Measurements from ENCODE around the gene TMEM132A. TPM values are rescaled to one million over a fixed set of nuclear protein-coding genes. Genes with fewer than 3 reads are reported as not detected.
A peak's percentile ranks its signal among the peaks of the same experiment; 100 is the strongest.
"Not testable (repeated sequence)": the region's sequence is repeated elsewhere in the genome, so short reads cannot be mapped to it uniquely, and the experiment has no call there.

The TMEM132A gene
- total RNA-seq, 2 experiments from 2014 or later, result 3.3 to 5.7 TPM

- H3K4me1 Mint-ChIP-seq (ENCODE audit: low read depth), result peaks cover 20% of the 10 kb centered on the region
- peaks cover 43% of the 10 kb centered on the region for H3K36me3 Mint-ChIP-seq
- intact Hi-C loops (cut with micrococcal nuclease), result loop anchor here (2.0 kb wide), 3 partner anchors 51 to 111 kb away; no protein-coding TSS in a partner anchor
- H3K9me3 Mint-ChIP-seq, result peaks cover 6% of the 10 kb centered on the region
- ChIA-PET CTCF (interaction anchor here (0.6 to 3.8 kb wide), 14 partner anchors 17 to 217 kb away, joined by 3 to 49 read pairs (median 4); no protein-coding TSS in a partner anchor), POLR2A (interaction anchor here (1.0 to 2.0 kb wide), 5 partner anchors 31 to 95 kb away, joined by 3 to 18 read pairs (median 4); no protein-coding TSS in a partner anchor)
- no peaks in the 10 kb centered on the region for H3K27me3 Mint-ChIP-seq
- peak; percentile 82 for DNase-seq
- peak within 1 kb of the TSS; percentile 95 for H3K4me3 Mint-ChIP-seq
- H3K27ac Mint-ChIP-seq, result peak within 1 kb of the TSS; percentile 99
Measured at GRCh38 chr11:60971520-60971919, 47.3 kb downstream of the TMEM132A start, which contains the start of gene CD6. TSS of gene CD6 (plus strand) at chr11:60971680. CDS start at chr11:60971866, 186 bp downstream.

DNA sequence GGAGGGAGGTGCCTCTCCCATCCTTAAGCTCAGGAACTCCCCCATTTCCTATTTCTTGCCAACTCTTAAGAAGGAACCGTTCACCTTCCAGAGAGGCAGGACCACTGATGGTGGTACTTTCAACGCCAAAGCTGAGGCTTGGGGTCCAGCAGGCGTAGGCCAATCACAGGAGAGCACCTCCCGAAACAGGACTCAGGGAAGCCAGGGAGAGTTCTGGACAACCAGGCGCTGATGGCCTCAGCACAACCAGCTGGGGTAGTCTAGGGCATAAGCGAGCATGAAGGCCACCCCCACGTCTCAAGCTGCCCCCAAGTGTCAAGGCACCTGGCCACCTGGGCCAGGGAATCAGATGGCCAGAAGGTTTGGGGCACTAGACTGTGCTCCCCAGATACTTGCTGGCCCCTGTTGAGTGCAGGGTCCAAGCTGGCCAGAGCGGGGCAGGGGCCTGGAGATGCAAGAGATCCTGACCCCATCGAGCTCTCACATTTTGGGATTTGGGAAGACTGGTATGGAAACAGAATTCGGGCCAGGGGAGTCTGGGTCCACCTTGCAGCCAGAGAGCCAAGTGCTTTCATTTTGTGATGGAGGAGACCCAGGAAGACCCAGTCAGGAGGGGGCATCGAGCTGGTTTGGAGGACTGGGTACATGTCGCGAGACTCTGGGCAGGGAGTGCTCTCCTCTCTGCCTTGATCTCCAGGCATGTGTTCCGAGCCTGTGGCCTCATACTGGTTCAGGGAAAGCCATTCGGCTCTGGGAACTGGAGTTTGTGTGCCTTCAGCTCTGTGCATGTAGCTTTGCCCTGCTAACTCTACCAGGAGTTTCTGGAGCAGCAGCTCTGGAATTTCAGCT, 48.1 kb downstream of the TMEM132A start:
- Mint-ChIP-seq H3K4me1 (ENCODE audit: low read depth) (peaks cover 28% of the 10 kb centered on the region), H3K27ac (peak overlapping the region; percentile 99)
- DNase-seq, result peak; percentile 60

GRCh38 chr11:60973699-60974098, 49.4 kb downstream of the TMEM132A start:
- intact Hi-C loops (cut with micrococcal nuclease), result loop anchor here (1.0 kb wide), 2 partner anchors 13 to 21 kb away; no protein-coding TSS in a partner anchor
- no peaks in the 10 kb centered on the region for H3K27me3 Mint-ChIP-seq
- H3K9me3 Mint-ChIP-seq, result no peaks in the 10 kb centered on the region
- H3K36me3 Mint-ChIP-seq, result peaks cover 61% of the 10 kb centered on the region
- ChIA-PET CTCF (interaction anchor here (0.6 to 1.3 kb wide), 2 partner anchors 8 to 83 kb away, joined by 3 read pairs; no protein-coding TSS in a partner anchor), POLR2A (interaction anchor here (0.6 to 1.7 kb wide), 4 partner anchors 32 to 89 kb away, joined by 3 to 7 read pairs (median 3); no protein-coding TSS in a partner anchor)
- H3K4me1 Mint-ChIP-seq (ENCODE audit: low read depth), result peaks cover 41% of the 10 kb centered on the region
- peak overlapping the region; percentile 95 for H3K4me3 Mint-ChIP-seq
- peak; percentile 46 for DNase-seq
- H3K27ac Mint-ChIP-seq, result peak overlapping the region; percentile 99

More for the DNA sequence above, 48.1 kb downstream of the TMEM132A start:
- H3K9me3 Mint-ChIP-seq, result peaks cover 6% of the 10 kb centered on the region
- H3K4me3 Mint-ChIP-seq, result peak overlapping the region; percentile 95
- ChIA-PET POLR2A (interaction anchor here (0.9 to 2.0 kb wide), 5 partner anchors 44 to 476 kb away, joined by 3 to 18 read pairs (median 4); no protein-coding TSS in a partner anchor), CTCF (interaction anchor here (0.6 to 3.8 kb wide), 10 partner anchors 25 to 216 kb away, joined by 3 to 49 read pairs (median 4); no protein-coding TSS in a partner anchor)
- H3K36me3 Mint-ChIP-seq, result peaks cover 51% of the 10 kb centered on the region
- H3K27me3 Mint-ChIP-seq, result no peaks in the 10 kb centered on the region
- intact Hi-C loops (cut with micrococcal nuclease), result no loop called here

DNA sequence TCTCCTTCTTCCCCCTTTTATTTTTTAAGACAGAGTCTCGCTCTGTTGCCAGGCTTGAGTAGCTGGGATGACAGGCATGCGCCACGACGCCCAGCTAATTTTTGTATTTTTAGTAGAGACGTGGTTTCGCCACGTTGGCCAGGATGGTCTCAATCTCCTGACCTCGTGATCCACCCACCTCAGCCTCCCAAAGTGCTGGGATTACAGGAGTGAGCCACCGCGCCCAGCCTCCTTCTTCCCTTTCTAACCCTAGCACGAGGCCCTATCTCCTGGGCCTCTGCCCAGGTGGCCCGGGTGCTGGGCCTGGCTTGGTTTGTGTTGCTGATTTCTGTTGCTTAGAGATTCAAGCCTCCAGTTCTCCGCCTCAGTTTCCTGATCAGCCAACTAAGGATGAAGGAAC, 50.1 kb downstream of the TMEM132A start:
- ChIA-PET POLR2A (interaction anchor here (0.6 to 1.7 kb wide), 6 partner anchors 32 to 135 kb away, joined by 3 to 7 read pairs (median 4); no protein-coding TSS in a partner anchor), CTCF (interaction anchor here (1.0 to 1.3 kb wide), 3 partner anchors 8 to 137 kb away, joined by 3 read pairs; no protein-coding TSS in a partner anchor)
- Mint-ChIP-seq H3K36me3 (peaks cover 64% of the 10 kb centered on the region), H3K4me1 (ENCODE audit: low read depth) (peaks cover 46% of the 10 kb centered on the region), H3K27ac (peak overlapping the region; percentile 99), H3K4me3 (peak overlapping the region; percentile 95)
- DNase-seq, result peak; percentile 54
- intact Hi-C loops (cut with micrococcal nuclease), result loop anchor here (1.0 kb wide), 2 partner anchors 12 to 20 kb away; no protein-coding TSS in a partner anchor
- not testable (repeated sequence) for H3K27me3 Mint-ChIP-seq, H3K9me3 Mint-ChIP-seq

DNA sequence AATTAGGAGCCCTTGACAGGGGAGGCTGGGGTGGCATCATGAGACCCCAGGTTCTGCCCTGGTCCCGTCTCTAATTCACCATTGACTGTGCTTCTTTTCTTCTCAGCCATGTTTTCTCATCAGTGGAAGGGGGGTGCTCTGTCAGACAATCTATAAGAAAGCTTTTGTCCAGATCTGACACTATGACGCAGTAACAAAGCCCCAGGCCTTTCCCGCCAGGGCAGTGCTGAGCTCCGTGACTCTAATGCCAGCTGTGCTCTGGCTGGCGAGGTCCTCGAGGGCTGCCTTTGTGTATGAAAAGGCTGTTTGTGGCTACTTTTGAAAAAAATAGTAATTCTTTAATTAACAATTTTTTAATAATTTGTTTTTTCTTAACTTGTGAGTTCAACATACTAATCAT, 50.5 kb downstream of the TMEM132A start:
- Mint-ChIP-seq H3K4me1 (ENCODE audit: low read depth) (peaks cover 47% of the 10 kb centered on the region), H3K9me3 (no peaks in the 10 kb centered on the region), H3K36me3 (peaks cover 64% of the 10 kb centered on the region), H3K27ac (peak overlapping the region; percentile 99), H3K4me3 (peak overlapping the region; percentile 95), H3K27me3 (no peaks in the 10 kb centered on the region)
- intact Hi-C loops (cut with micrococcal nuclease), result loop anchor here (1.0 kb wide), 2 partner anchors 12 to 20 kb away; no protein-coding TSS in a partner anchor
- CTCF ChIA-PET, result interaction anchor here (1.0 to 1.3 kb wide), 3 partner anchors 9 to 137 kb away, joined by 3 read pairs; no protein-coding TSS in a partner anchor
- POLR2A ChIA-PET, result interaction anchor here (0.7 to 1.7 kb wide), 6 partner anchors 8 to 135 kb away, joined by 3 to 7 read pairs (median 4); no protein-coding TSS in a partner anchor
- peak; percentile 64 for DNase-seq

DNA sequence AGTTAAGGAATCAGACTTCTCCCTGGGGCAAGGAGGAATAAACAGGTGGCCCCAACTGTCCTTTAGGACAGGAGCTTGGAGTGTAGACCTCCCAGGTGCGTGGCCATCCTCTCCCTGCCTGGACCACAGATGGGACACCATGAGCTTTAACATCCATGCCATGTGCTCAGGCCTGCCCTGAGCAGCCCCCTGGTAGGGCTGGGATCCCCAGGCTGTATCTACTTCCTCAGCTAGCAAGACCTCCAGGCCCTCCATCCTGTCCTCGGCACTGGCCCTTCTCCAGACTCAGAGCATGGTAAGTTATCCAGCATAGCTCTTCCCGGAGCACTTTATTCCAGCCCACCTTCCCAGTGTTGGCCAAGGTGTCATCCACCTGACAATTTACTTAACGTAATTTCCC, 53.0 kb downstream of the TMEM132A start:
- H3K4me1 Mint-ChIP-seq (ENCODE audit: low read depth), result peaks cover 56% of the 10 kb centered on the region
- H3K36me3 Mint-ChIP-seq, result peaks cover 81% of the 10 kb centered on the region
- intact Hi-C loops (cut with micrococcal nuclease), result no loop called here
- no peaks in the 10 kb centered on the region for H3K9me3 Mint-ChIP-seq
- H3K27me3 Mint-ChIP-seq, result no peaks in the 10 kb centered on the region
- ChIA-PET CTCF (interaction anchor here (0.7 to 1.1 kb wide), 4 partner anchors 15 to 27 kb away, joined by 3 to 4 read pairs (median 3); no protein-coding TSS in a partner anchor), POLR2A (interaction anchor here (0.6 to 1.3 kb wide), 9 partner anchors 43 to 134 kb away, joined by 3 to 6 read pairs (median 4); no protein-coding TSS in a partner anchor)
- H3K4me3 Mint-ChIP-seq, result peak overlapping the region; percentile 95
- no peak for DNase-seq
- H3K27ac Mint-ChIP-seq, result peak overlapping the region; percentile 99

GRCh38 chr11:60977836-60978235, 53.6 kb downstream of the TMEM132A start:
- Mint-ChIP-seq H3K36me3 (peaks cover 81% of the 10 kb centered on the region), H3K4me1 (ENCODE audit: low read depth) (peaks cover 62% of the 10 kb centered on the region), H3K27me3 (no peaks in the 10 kb centered on the region), H3K9me3 (no peaks in the 10 kb centered on the region), H3K27ac (peak overlapping the region; percentile 99), H3K4me3 (peak overlapping the region; percentile 95)
- no peak for DNase-seq
- POLR2A ChIA-PET, result interaction anchor here (1.0 to 2.3 kb wide), 9 partner anchors 27 to 134 kb away, joined by 3 to 13 read pairs (median 6); no protein-coding TSS in a partner anchor
- intact Hi-C loops (cut with micrococcal nuclease), result loop anchor here (1.0 to 2.0 kb wide), 3 partner anchors 8 to 63 kb away; partner anchors contain the start of gene TMEM109
- CTCF ChIA-PET, result interaction anchor here (0.7 to 1.9 kb wide), 4 partner anchors 14 to 102 kb away, joined by 3 to 6 read pairs (median 4); no protein-coding TSS in a partner anchor

DNA sequence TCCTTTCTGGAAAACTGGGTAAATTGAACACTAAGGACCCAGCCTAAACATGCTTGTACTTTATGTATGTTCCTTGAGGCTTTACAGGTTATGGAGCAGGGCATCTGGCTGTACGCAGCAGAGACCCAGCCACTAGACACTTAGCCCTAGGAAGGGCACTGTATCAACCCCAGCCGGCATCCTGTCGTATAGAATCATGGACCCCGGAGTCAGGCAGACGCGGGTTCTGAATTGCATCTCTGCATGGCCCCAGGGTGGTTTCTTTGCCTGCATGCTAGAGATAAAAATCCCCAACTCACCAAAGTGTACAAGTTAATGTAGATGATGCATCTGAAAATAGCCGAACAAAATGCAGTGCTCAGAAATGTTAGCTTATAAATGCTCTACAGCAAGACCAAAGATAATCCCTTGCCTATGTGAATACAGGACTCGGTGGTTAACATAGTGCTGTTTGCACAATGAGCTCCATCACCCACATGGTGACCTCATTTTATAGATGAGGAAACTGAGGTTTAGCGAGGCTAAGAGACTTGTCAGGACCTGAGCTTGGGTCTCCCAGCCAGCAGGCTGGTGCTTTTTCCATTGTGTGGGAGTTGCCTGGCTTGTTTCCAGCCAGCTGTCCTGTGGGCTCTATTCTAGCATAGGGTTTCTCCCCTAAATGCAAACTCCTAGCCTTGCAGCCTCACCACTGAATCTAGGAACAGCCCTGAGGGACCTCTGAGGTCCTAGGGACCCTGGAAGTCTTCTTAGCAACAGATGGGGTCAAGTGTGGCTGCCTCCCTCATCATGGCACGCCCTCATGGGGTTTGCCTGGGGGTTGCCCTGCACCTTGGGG, 54.5 kb downstream of the TMEM132A start:
- POLR2A ChIA-PET, result interaction anchor here (0.5 to 3.6 kb wide), 11 partner anchors 26 to 730 kb away, joined by 3 to 16 read pairs (median 7); no protein-coding TSS in a partner anchor
- Mint-ChIP-seq H3K4me3 (peak overlapping the region; percentile 95), H3K4me1 (ENCODE audit: low read depth) (peaks cover 71% of the 10 kb centered on the region), H3K9me3 (no peaks in the 10 kb centered on the region), H3K27ac (peak overlapping the region; percentile 99), H3K36me3 (peaks cover 81% of the 10 kb centered on the region), H3K27me3 (no peaks in the 10 kb centered on the region)
- peak; percentile 92 for DNase-seq
- intact Hi-C loops (cut with micrococcal nuclease), result loop anchor here (1.0 to 2.0 kb wide), 3 partner anchors 8 to 64 kb away; partner anchors contain the start of gene TMEM109
- CTCF ChIA-PET, result interaction anchor here (1.1 to 1.9 kb wide), 6 partner anchors 10 to 101 kb away, joined by 3 to 6 read pairs (median 4); no protein-coding TSS in a partner anchor

GRCh38 chr11:60981515-60981914, 57.3 kb downstream of the TMEM132A start:
- H3K36me3 Mint-ChIP-seq, result peaks cover 81% of the 10 kb centered on the region
- DNase-seq, result no peak
- H3K4me1 Mint-ChIP-seq (ENCODE audit: low read depth), result peaks cover 89% of the 10 kb centered on the region
- peak overlapping the region; percentile 99 for H3K27ac Mint-ChIP-seq
- intact Hi-C loops (cut with micrococcal nuclease), result no loop called here
- ChIA-PET CTCF (interaction anchor here (1.1 to 1.6 kb wide), 2 partner anchors 56 to 67 kb away, joined by 3 to 4 read pairs; no protein-coding TSS in a partner anchor), POLR2A (interaction anchor here (1.2 to 3.6 kb wide), 8 partner anchors 61 to 130 kb away, joined by 3 to 15 read pairs (median 9); no protein-coding TSS in a partner anchor)
- H3K27me3 Mint-ChIP-seq, result no peaks in the 10 kb centered on the region
- H3K9me3 Mint-ChIP-seq, result no peaks in the 10 kb centered on the region
- H3K4me3 Mint-ChIP-seq, result peak overlapping the region; percentile 84

DNA sequence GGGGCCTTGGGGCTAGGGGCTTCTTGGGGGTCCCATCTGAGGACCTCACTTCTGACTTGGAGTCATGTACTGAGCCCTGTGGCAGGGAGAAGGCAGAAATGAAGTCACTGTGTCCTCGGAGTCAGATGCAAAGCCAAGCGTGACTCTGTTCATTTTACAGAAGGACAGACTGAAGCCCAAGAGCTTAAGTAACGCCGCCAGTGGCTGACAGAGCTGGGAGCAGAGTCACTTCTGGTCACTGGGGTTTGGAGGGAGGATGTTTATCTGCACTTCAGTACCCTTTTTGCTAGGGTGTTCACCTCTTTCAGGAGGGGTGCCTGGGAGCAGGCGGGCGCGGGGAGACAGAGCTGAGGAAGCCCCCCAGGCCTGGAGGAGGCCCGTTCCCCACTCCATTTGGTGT, 57.9 kb downstream of the TMEM132A start:
- no peaks in the 10 kb centered on the region for H3K27me3 Mint-ChIP-seq
- CTCF ChIA-PET, result interaction anchor here (1.1 to 1.6 kb wide), 2 partner anchors 55 to 67 kb away, joined by 3 to 4 read pairs; no protein-coding TSS in a partner anchor
- intact Hi-C loops (cut with micrococcal nuclease), result no loop called here
- peaks cover 90% of the 10 kb centered on the region for H3K4me1 Mint-ChIP-seq (ENCODE audit: low read depth)
- peak overlapping the region; percentile 99 for H3K27ac Mint-ChIP-seq
- H3K9me3 Mint-ChIP-seq, result no peaks in the 10 kb centered on the region
- peaks cover 82% of the 10 kb centered on the region for H3K36me3 Mint-ChIP-seq
- POLR2A ChIA-PET, result interaction anchor here (0.9 to 2.9 kb wide), 11 partner anchors 7 to 129 kb away, joined by 3 to 14 read pairs (median 8); partner anchors contain the start of gene CD5
- peak overlapping the region; percentile 84 for H3K4me3 Mint-ChIP-seq
- DNase-seq, result peak; percentile 75
